Measurements from ENCODE around the gene OTOP2. TPM values are rescaled to one million over a fixed set of nuclear protein-coding genes. Genes with fewer than 3 reads are reported as not detected.
"Not testable (repeated sequence)": the region's sequence is repeated elsewhere in the genome, so short reads cannot be mapped to it uniquely, and the experiment has no call there.

Gene OTOP2
- total RNA-seq, 2 donors from 2014 or later = not detected

DNA sequence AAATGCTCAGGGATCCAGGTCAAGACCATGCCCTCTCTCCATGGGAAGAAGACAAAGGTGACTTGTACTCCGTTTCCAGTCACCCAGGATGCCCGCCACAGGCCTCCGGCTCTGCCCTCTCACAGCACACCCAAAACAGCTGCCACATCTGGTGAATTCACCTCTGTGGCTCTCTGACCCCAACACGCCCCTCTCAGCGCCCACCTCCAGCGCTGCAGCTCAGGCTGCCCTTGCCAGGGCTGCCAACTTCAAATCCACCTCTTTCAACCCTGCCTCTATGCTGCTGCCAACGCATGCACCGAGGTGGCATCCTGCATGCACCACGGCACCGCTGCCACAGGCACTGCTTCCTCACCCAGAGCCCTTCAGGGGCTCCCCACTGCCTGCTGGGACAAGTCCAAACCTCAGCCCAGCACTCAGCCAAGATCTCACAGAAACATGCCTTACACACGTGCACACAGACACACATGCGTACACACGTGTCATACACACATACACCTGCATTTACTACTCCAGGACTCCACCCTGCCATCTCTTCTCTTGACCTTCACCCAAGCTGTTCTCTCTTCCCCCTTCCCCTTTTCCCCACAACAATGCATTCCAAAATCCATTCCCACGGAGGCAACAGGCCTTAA, 41.0 kb downstream of the OTOP2 start:
- intact Hi-C loops (cut with DNase I) = loop anchor here (5.0 kb wide), 1 partner anchor 47 kb away; the partner anchor contains the start of gene MRPL58
- peaks cover 43% of the 10 kb centered on the region for H3K4me1 ChIP-seq
- H3K9me3 ChIP-seq = no peaks in the 10 kb centered on the region
- no peak overlapping the region for H3K4me3 ChIP-seq
- no peaks in the 10 kb centered on the region for H3K27me3 ChIP-seq
- ATAC-seq (no peak), DNase-seq (no peak)
- 62 to 69% methylated on average over 10 to 12 of the region's 14 CpGs for WGBS, 2 donors
- peaks cover 0 to 4% of the 10 kb centered on the region in 2 donors for H3K36me3 ChIP-seq (replicated peaks in 1 of 2; ENCODE audit: insufficient read depth in 1 of 2, low read depth in 2 of 2)
- TF ChIP-seq, protein P1, sequence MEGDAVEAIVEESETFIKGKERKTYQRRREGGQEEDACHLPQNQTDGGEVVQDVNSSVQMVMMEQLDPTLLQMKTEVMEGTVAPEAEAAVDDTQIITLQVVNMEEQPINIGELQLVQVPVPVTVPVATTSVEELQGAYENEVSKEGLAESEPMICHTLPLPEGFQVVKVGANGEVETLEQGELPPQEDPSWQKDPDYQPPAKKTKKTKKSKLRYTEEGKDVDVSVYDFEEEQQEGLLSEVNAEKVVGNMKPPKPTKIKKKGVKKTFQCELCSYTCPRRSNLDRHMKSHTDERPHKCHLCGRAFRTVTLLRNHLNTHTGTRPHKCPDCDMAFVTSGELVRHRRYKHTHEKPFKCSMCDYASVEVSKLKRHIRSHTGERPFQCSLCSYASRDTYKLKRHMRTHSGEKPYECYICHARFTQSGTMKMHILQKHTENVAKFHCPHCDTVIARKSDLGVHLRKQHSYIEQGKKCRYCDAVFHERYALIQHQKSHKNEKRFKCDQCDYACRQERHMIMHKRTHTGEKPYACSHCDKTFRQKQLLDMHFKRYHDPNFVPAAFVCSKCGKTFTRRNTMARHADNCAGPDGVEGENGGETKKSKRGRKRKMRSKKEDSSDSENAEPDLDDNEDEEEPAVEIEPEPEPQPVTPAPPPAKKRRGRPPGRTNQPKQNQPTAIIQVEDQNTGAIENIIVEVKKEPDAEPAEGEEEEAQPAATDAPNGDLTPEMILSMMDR (IDR thresholded peaks at IDR 0.05) = no peak
- TF ChIP-seq POLR2A (IDR thresholded peaks at IDR 0.05) = no peak
- no peak overlapping the region for H3K27ac ChIP-seq

DNA sequence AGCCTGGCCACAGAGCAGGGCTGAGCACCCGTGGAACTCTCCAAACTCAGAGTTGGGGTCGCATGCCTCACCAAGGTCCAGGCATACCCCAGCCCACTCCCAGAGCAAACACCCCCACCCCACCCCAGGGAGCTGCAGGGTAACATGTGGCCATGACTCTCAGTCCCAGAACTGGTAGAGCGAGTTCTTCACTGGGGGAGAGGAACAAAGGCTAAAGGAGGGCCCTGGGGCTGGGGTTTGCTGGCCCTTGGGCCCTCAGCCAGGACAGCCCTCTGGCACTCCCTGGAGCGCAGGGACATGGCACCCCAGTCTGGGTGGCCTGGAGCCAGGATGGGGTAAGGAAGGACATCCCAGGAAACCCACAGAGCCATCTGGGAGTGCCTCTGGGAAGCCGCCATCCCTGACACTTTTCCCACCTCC, 44.3 kb downstream of the OTOP2 start:
- intact Hi-C loops (cut with DNase I) = no loop called here
- ATAC-seq = peak; percentile 49

DNA sequence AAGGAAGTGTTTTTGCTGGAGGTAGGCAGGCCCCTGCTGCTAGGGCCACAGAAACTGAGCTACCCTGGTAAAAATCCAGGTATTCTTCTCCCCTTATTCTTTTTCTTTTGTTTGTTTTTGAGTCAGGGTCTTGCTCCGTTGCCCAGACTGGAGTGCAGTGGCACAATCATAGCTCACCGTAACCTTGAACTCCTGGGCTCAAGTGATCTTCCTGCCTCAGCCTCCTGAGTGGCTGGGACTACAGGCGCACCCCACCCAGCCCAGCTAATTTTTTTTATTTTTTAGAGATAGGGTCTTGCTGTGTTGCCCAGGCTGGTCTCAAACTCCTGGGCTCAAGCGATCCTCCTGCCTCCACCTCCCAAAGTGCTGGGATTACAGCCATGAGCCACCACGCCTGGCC, 45.4 kb downstream of the OTOP2 start:
- H3K9me3 ChIP-seq; H3K27me3 ChIP-seq; H3K4me3 ChIP-seq; DNase-seq; ATAC-seq; intact Hi-C loops (cut with DNase I); H3K36me3 ChIP-seq (replicated peaks in 1 of 2; ENCODE audit: insufficient read depth in 1 of 2, low read depth in 2 of 2): not testable (repeated sequence)
- H3K4me1 ChIP-seq = peaks cover 70% of the 10 kb centered on the region
- WGBS, 2 donors = 78 to 86% methylated on average over 5 of the region's 5 CpGs
- peak overlapping the region in 2 of 4 donors; percentile 74 to 76 for H3K27ac ChIP-seq

More for the DNA sequence above, 44.3 kb downstream of the OTOP2 start:
- Histone ChIP-seq H3K27me3 (no peaks in the 10 kb centered on the region), H3K9me3 (no peaks in the 10 kb centered on the region), H3K4me1 (peaks cover 63% of the 10 kb centered on the region), H3K27ac (peak overlapping the region; percentile 74 to 81 (median 75)), H3K4me3 (no peak overlapping the region), H3K36me3 (replicated peaks in 1 of 2; ENCODE audit: insufficient read depth in 1 of 2, low read depth in 2 of 2) (no peaks in the 10 kb centered on the region)
- peak; percentile 66 to 85 (median 83) for DNase-seq
- WGBS, 2 donors = 7 to 23% methylated on average over 3 to 5 of the region's 5 CpGs
- TF ChIP-seq, protein P1 (IDR thresholded peaks at IDR 0.05) = no peak
- TF ChIP-seq POLR2A (IDR thresholded peaks at IDR 0.05) = no peak

DNA sequence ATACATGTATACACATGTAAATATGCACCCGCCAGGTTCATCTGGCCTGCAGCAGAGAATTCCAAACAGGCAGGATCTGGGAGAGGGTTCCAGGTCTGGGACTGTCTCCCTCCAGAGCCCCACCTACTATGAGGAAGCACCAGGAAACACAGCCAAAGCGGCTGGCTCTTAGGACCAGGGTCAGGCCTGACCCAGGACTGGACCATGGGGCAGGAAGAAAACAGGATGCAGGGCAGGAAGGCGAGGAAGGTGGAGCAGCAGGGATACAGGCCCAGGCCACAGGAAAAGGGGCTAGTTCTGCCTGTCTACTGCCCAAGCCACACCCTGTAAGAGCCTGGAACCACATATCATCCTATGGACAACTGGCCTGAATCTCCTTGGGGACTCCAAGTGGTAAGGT, 46.3 kb downstream of the OTOP2 start:
- H3K36me3 ChIP-seq (replicated peaks in 1 of 2; ENCODE audit: insufficient read depth in 1 of 2, low read depth in 2 of 2) = no peaks in the 10 kb centered on the region
- peak overlapping the region in 3 of 4 donors; percentile 94 to 97 (median 95) for H3K27ac ChIP-seq
- H3K4me3 ChIP-seq = no peak overlapping the region
- H3K27me3 ChIP-seq = no peaks in the 10 kb centered on the region
- no peak for TF ChIP-seq POLR2A (IDR thresholded peaks at IDR 0.05)
- TF ChIP-seq, protein P1 (IDR thresholded peaks at IDR 0.05) = no peak
- ATAC-seq (no peak), DNase-seq (no peak)
- 21 to 64% methylated on average over 3 of the region's 3 CpGs for WGBS, 2 donors
- intact Hi-C loops (cut with DNase I) = no loop called here
- H3K9me3 ChIP-seq = no peaks in the 10 kb centered on the region
- peaks cover 71% of the 10 kb centered on the region for H3K4me1 ChIP-seq

DNA sequence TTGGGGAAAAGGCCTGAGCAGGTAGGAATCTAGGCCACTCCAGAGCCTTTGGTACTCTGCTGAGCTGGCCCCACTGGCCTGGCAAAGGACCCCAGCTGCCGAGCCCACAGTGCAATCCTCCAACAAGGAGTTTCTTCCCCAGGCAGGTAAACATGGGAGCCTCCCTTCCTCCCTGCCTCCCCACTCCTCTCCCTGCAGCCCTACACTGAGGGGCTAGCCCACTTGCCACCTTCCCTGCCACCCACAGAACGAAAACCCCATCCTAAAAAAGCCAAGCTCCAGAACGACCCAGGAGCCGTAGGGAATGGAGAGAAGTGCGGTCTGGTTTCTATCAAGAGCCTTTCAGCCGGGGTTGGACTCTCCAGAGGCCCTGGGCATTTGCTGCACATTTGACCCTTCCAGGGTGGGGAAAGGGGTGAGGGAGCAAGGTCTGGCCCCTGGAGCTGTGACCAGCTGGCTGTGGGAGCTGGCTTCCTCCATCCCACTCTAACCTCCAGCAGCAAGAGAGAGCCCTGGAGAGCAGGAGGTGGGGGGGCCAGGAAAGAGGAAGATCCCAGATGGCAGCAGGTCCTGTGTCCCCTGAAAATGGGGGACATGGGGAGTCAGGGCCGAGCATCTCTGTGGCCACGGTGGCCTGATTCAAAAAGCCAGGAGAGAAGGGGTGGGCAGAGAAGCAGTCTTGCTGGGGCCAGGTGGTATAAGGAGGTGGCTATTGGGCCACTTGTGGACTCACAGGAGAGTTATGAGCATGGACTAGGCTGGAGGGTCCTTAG, 47.2 kb downstream of the OTOP2 start:
- TF ChIP-seq, protein P1 (IDR thresholded peaks at IDR 0.05) = no peak
- no peak for TF ChIP-seq POLR2A (IDR thresholded peaks at IDR 0.05)
- H3K36me3 ChIP-seq (replicated peaks in 1 of 2; ENCODE audit: insufficient read depth in 1 of 2, low read depth in 2 of 2) = no peaks in the 10 kb centered on the region
- intact Hi-C loops (cut with DNase I) = no loop called here
- no peaks in the 10 kb centered on the region for H3K27me3 ChIP-seq
- DNase-seq (no peak), ATAC-seq (no peak)
- peaks cover 69% of the 10 kb centered on the region for H3K4me1 ChIP-seq
- 15 to 22% methylated on average over 8 of the region's 8 CpGs for WGBS, 2 donors
- peak overlapping the region; percentile 94 to 97 (median 95) for H3K27ac ChIP-seq
- H3K4me3 ChIP-seq = peak overlapping the region; percentile 73 to 99
- H3K9me3 ChIP-seq = no peaks in the 10 kb centered on the region
